ENCODE measurements around the gene RSBN1L.
"Not testable (repeated sequence)": the region's sequence is repeated elsewhere in the genome, so short reads cannot be mapped to it uniquely, and the experiment has no call there.

- not testable (repeated sequence) for TF ChIP-seq CTCF (IDR thresholded peaks at IDR 0.05; ENCODE audit: insufficient read depth, low read depth, low read length); EZH2 (IDR thresholded peaks at IDR 0.05; ENCODE audit: insufficient read depth, low read length)
These were observed 43.4 kb upstream of the RSBN1L start for GRCh38 chr7:77652826-77653225.

Measured in astrocyte (in vitro differentiated cells and primary cell).